ENCODE results near the gene DHX29.
A peak's percentile ranks its signal among the peaks of the same experiment; 100 is the strongest.
"Not testable (repeated sequence)": the region's sequence is repeated elsewhere in the genome, so short reads cannot be mapped to it uniquely, and the experiment has no call there.

DHX29 gene

GRCh38 chr5:55307383-55308253, at the start of gene DHX29, which contains the start of gene MTREX:
Gene DHX29, minus strand, starts transcription at chr5:55307694. Its CDS starts 121 bp downstream, at chr5:55307573.
Gene MTREX, plus strand, starts transcription at chr5:55307989. Its CDS starts 25 bp downstream, at chr5:55308014.
- peak; percentile 95 to 97 for ATAC-seq

GRCh38 chr5:55356896-55357295, 49.4 kb upstream of the DHX29 start:
- no peak for ATAC-seq

DNA sequence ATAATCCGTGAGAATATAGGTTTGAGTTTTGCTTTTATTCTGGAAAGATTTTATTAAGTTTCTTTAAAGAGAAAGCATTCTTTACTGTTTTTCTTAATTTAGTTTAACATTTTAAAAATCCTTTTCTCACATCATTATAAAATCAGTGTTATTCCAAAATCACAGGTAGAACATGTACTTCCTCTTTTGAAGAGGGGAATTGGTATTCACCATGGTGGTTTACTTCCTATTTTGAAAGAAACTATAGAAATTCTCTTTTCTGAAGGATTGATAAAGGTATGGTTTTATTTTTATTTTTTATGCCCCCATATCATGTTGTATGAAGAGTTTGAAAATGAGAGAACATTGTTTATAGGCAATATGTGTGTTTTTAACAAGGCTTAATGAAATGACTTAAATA, 43.3 kb upstream of the DHX29 start:
- no peak for ATAC-seq

DNA sequence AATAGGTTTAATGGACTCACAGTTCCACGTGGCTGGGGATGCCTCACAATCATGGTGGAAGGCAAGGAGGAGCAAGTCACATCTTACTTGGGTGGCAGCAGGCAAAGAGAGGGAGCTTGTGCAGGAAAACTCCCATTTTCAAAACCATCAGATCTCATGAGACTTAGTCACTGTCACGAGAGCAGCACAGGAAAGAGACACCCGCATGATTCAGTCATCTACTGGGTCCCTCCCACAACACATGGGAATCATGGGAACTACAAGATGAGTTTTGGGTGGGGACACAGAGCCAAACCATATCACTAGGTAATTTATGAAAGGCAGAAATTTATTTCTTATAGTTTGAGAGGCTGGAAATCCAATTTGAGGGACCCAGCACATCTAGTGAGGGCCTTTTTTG, 40.3 kb upstream of the DHX29 start:
- ATAC-seq = no peak

DNA sequence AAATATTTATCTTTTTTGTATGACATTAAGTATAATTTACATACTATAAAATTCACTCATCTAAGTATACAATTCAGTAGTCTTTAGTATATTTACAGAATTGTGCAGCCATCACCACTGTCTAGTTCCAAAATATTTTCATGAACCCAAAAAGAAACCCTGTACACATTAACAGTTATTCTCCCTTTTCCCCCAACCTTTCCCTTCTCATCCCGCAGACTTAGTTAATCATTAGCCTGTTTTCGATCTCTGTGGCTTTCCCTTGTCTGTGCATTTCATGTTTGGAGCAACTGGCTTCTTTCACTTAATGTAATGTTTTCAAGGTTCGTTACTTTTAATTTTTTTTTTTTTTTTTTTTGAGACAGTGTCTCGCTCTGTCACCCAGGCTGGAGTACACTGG, 37.8 kb upstream of the DHX29 start:
- no peak for ATAC-seq

- ATAC-seq = no peak
These were observed 37.0 kb upstream of the DHX29 start for GRCh38 chr5:55344392-55344992.

DNA sequence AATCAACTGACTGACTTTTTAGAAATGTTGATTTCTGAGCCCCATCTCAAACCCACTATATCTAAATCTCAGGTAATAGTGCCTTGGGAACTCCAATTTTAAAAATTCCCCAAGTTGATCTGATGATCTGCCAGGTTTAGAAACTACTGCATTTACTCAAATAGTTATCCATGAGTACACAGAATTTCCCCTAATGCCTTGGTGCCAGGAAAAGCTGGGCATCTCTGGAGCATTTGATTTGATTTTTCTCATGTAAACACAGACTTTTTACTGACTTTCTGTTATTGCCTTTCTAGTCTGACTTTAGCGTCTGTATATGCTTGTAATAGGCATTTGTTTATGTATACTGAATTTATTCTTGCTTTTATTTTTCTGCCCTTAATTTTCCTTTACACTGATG, 36.1 kb upstream of the DHX29 start:
- ATAC-seq = no peak

- ATAC-seq = no peak
These were observed 35.6 kb upstream of the DHX29 start for GRCh38 chr5:55343107-55343506.

DNA sequence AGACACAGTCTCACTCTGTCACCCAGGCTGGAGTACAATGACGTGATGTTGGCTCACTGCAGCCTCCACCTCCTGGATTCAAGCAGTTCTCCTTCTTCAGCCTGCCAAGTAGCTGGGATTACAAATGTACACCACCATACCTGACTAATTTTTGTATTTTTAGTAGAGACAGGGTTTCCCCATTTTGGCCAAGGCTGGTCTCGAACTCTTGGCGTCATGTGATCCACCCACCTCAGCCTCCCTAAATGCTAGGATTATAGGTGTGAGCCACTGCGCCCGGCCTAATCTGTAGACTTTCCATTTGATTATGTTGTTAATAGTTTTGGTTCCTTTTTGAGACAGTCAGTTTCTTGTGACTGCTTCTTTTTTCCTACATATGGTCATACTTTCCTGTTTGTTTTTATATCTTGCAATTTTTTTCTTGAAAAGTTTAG, 31.3 kb upstream of the DHX29 start:
- peak; percentile 72 to 86 for ATAC-seq

DNA sequence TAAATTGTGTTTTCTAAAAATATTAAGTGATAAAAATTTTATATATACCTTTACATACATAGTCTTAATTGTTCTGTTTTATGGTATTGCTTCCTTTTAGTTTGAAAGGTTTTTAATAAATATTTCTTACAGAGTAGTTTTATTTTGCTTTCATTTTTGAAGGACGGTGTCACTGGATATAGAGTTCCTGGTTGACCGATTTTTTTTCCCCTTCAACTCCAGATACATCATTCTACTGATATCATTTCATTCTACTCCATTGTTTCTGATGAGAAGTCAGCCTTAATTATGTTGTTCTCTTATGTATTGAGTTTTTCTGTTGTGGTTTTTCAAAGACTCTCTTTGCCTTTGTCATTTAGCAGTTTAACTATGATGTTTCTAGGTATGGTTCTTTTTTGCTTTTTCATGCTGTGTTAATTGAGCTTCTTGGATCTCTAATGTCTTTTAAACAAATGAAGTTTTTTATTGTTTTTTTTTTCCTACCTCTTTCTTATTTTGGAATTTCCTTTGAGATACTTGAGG, 30.7 kb upstream of the DHX29 start:
- peak in 1 of 2 donors; percentile 14 for ATAC-seq

DNA sequence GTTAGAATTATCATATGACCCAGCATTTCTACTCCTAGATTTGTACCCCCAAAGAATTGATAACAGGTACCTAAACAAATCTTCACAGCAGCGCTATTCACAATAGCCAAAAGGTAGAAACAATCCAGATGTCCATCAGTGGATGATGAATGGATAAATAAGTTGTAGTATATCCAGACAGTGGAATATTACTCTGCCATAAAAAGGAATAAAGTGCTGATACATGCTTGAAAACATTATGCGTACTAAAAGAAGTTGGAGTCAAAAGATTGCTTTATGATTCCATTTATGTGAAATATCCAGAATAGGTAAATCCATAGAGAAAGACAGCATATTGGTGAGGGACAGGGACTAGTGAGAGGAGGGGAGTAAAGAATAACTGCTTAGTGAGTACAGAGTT, 26.3 kb upstream of the DHX29 start:
- no peak for ATAC-seq

DNA sequence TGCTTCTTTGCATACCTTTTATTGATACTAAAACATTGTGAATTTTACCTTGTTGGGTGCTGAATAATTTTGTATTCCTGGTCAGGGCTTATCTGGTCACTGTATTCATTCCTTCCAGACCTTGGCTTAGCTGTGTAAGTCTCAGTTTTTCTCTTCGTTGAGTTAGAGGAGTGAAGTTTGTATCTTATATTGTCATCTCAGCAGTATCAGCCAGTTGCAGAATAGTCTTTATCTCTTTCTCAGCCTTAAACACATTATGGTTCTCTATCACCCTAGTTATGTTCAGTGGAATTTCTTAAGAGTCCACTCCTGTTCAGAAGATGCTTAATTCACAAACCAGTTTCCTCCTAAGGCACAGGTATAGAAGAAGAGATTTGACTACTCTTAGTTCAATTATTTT, 25.5 kb upstream of the DHX29 start:
- no peak for ATAC-seq

DNA sequence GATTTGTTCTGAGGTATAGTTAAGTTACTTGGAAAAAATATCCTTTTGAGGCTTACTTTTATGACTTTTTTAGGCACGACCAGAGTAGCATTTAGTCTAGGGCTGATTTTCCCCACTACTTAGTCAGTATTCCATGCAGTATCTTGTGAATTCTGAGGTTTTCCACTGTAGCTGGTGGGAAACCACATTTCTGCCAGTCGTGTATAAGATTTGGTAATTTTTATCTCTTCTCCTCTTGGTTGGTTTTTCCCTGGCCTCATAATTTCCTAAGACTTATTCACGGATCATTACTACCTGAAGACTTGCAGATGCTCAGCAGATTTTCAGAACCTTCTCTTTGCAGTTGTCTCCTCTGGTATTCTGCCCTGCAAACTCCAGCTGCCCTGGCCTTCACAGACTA, 23.8 kb upstream of the DHX29 start:
- no peak for ATAC-seq

GRCh38 chr5:55327281-55327680, 19.8 kb upstream of the DHX29 start:
- no peak for ATAC-seq

GRCh38 chr5:55325621-55326020, 18.1 kb upstream of the DHX29 start:
- ATAC-seq = no peak

GRCh38 chr5:55324815-55325418, 17.4 kb upstream of the DHX29 start:
- peak; percentile 9 to 63 for ATAC-seq

GRCh38 chr5:55324006-55324405, 16.5 kb upstream of the DHX29 start:
- ATAC-seq = no peak

GRCh38 chr5:55320571-55320970, 13.1 kb upstream of the DHX29 start:
- ATAC-seq = no peak

DNA sequence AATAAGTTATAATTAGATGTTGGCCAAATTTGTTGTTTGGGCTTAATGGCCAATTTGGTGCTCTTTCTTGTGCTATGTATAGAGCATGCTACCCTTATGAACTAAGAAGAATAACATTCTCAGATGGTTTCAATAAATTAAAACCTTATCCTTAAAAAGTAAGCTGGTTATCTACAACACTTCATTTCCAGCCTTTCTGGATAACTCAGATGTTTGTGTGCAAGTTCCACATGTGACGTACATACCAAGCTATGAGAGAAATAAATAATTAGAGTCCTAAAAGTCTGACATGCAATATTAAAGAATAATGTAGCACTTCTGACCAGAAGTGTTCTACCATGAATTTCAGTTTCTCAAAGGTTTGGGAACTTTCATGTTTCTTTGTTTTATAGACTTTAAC, 12.0 kb upstream of the DHX29 start:
- ATAC-seq = no peak

DNA sequence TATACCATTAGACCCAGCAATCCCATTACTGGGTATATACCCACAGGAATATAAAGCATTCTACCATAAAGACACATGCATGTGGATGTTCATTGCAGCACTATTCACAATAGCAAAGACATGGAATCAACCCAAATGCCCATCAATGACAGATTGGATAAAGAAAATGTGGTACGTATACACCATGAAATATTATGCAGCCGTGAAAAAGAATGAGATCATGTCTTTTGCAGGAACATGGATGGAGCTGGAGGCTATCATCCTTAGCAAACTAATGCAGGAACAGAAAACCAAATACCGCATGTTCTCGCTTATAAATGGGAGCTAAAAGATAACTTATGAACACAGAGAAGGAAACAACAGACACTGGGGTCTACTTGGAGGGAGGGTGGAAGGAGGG, 10.7 kb upstream of the DHX29 start:
- ATAC-seq = not testable (repeated sequence)

- no peak for ATAC-seq
These were observed 9.3 kb upstream of the DHX29 start for GRCh38 chr5:55316837-55317236.

DNA sequence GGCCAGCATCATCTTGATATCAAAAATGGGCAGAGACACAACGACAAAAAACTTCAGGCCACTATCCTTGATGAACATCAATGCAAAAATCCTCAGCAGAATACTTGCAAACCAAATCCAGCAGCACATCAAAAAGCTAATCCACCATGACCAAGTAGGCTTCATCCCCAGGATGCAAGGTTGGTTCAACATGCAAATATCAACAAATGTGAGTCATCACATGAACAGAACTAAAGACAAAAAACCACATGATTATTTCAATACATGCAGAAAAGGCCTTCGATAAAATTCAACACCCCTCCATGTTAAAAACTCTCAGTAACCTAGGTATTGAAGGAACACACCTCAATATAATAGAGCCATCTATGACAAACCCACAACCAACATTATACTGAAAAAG, 8.8 kb upstream of the DHX29 start:
- ATAC-seq = no peak

- ATAC-seq = no peak
These were observed 6.5 kb upstream of the DHX29 start for GRCh38 chr5:55313870-55314617.
